Effector memory CD8-positive, alpha-beta T cell (primary cell): ENCODE measurements around the gene NDFIP2.

Source experiments
- ATAC-seq: fragments of 150-1000 bp; cut with Tn5 transposase; replicated peaks from 2 replicates; pipeline ENCODE4 v1.10.0; 2021; ENCODE audit warnings: mild to moderate bottlenecking, moderate library complexity
- DNase-seq, 3 experiments: peaks; one replicate each; pipeline ENCODE4 v3.0.0; 2021
- H3K27ac Mint-ChIP-seq, 2 donors: one replicate each; pipeline ENCODE4 v1.8.0; 2022; ENCODE audit warnings: mild to moderate bottlenecking in 2 of 2, mixed read lengths in 2 of 2, moderate library complexity in 2 of 2
- H3K27me3 Mint-ChIP-seq, 2 donors: one replicate each; pipeline ENCODE4 v1.8.0; 2022; ENCODE audit warnings: mixed read lengths in 2 of 2
- H3K36me3 Mint-ChIP-seq: one replicate; pipeline ENCODE4 v1.8.0; 2022; ENCODE audit warnings: mild to moderate bottlenecking, moderate library complexity, mixed read lengths; ENCODE audit not compliant: insufficient read depth
- H3K4me1 Mint-ChIP-seq, 2 donors: one replicate each; pipeline ENCODE4 v1.8.0; 2022; ENCODE audit warnings: low read depth in 2 of 2, mixed read lengths in 2 of 2
- H3K4me3 Mint-ChIP-seq, 2 donors: one replicate each; pipeline ENCODE4 v1.8.0; 2022; ENCODE audit warnings: mild to moderate bottlenecking in 2 of 2, mixed read lengths in 2 of 2, moderate library complexity in 2 of 2
- H3K9me3 Mint-ChIP-seq, 2 donors: one replicate each; pipeline ENCODE4 v1.8.0; 2022; ENCODE audit warnings: mixed read lengths in 2 of 2

Gene NDFIP2

DNA sequence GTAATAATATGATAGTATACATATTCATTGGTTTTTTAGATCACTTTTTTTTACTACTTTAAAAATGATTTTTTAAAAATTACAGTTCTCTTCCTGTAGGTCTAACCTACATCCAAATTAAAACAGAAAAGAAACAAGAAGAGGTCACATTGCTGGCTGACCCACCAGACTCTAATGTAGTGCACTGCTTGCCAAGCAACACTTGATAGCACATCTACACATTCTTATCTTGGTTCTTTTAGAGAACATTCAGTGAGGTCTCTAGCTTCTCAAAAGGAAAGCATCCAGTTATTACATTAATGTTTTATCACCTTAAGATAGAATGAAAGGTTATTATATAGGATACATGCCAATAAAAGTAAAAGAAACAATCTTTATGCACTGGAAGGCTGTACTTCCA lies 35.6 kb downstream of the NDFIP2 start:
- H3K4me1 Mint-ChIP-seq: no peaks in the 10 kb centered on the region
- ATAC-seq: no peak
- no peak for DNase-seq
- no peak overlapping the region for H3K4me3 Mint-ChIP-seq
- H3K27ac Mint-ChIP-seq: no peak overlapping the region
- H3K9me3 Mint-ChIP-seq: no peaks in the 10 kb centered on the region
- H3K27me3 Mint-ChIP-seq: no peaks in the 10 kb centered on the region
- H3K36me3 Mint-ChIP-seq: no peaks in the 10 kb centered on the region

DNA sequence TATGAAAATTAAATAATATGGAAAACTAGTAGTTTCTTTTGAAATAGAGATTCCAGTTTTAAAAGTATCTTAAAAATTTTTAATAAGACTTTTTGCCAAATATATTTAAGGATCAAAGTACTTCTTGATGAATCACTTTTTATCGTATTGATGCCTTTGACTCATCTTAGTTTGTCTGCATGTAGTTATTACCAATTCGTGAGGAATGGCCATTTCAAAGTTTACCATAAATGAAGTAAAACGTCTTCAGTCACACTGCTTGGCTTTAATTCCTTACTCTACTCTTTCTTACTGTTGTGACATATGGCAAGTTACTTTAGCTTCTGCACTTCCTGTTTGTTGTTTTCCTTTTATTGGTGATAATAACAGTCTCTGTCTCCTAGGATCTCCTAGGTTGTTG lies 38.3 kb downstream of the NDFIP2 start:
- H3K4me3 Mint-ChIP-seq: no peak overlapping the region
- ATAC-seq: no peak

DNA sequence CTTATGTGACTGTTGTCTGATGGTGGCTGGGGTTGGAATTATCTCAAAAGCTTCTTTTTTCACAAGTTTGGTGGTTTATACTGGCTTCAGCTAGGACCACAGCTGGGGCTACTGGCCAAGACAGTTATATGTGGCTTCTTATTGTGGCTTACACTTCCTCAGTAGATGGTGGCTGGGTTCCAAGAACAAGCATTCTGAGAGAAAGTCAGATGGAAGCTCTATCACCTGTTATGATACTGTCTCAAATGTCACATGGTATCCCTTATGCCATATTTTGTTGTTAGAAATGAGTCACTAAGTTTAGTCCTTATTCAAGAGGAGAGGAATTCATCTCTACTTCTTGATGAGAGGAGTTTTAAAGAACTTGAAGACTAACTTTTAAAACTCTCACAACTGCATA lies 41.6 kb downstream of the NDFIP2 start:
- no peaks in the 10 kb centered on the region for H3K36me3 Mint-ChIP-seq
- peak overlapping the region in 1 of 2 donors; percentile 36 for H3K27ac Mint-ChIP-seq
- no peaks in the 10 kb centered on the region for H3K9me3 Mint-ChIP-seq
- peak; percentile 59 for ATAC-seq
- peak overlapping the region in 1 of 2 donors; percentile 45 for H3K4me3 Mint-ChIP-seq
- H3K27me3 Mint-ChIP-seq: no peaks in the 10 kb centered on the region
- peaks cover 6 to 8% of the 10 kb centered on the region in 2 donors for H3K4me1 Mint-ChIP-seq
- DNase-seq: no peak

More for the DNA sequence above, 38.3 kb downstream of the NDFIP2 start:
- Mint-ChIP-seq H3K4me1 (peaks cover 6 to 8% of the 10 kb centered on the region in 2 donors), H3K27me3 (no peaks in the 10 kb centered on the region), H3K36me3 (no peaks in the 10 kb centered on the region), H3K27ac (no peak overlapping the region), H3K9me3 (no peaks in the 10 kb centered on the region)
- DNase-seq: no peak

DNA sequence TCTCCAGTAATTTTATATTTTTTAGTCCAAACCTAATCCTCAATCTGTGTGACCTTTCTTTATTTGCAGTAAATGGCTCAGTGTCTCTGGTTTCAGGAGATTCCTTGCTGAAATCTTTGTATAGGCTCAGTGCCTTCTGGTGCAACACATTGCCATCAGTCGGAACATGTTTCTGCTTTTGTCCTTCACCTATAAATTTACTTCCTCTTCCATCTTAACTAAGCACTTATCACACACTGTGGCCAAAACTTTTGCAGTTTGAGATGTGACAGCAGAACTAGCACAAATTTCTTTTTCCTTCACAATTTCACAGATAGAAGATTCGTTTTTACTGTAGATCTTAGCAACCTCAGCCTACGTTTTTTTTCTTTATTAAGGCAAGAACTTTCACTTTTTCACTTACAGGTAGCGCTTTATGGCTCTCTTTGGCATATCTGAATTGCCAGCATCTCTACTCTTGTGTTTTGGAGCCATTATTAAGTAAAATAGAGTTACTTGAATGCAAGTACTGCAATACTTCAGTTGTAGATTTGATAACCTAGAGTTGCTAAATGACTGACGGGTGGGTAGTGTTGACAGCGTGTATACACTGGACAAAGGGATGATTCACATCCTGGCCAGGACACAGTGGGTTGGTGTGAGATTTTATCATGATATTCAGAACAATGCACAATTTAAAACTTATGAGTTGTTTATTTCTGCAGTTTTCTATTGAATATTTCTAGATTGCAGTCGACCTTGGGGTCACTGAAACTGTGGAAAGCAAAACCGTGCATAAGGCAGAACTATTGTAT lies 44.3 kb downstream of the NDFIP2 start:
- Mint-ChIP-seq H3K9me3 (no peaks in the 10 kb centered on the region), H3K4me3 (no peak overlapping the region), H3K36me3 (no peaks in the 10 kb centered on the region), H3K4me1 (peaks cover 6 to 8% of the 10 kb centered on the region in 2 donors), H3K27me3 (no peaks in the 10 kb centered on the region), H3K27ac (no peak overlapping the region)
- DNase-seq (no peak), ATAC-seq (no peak)

DNA sequence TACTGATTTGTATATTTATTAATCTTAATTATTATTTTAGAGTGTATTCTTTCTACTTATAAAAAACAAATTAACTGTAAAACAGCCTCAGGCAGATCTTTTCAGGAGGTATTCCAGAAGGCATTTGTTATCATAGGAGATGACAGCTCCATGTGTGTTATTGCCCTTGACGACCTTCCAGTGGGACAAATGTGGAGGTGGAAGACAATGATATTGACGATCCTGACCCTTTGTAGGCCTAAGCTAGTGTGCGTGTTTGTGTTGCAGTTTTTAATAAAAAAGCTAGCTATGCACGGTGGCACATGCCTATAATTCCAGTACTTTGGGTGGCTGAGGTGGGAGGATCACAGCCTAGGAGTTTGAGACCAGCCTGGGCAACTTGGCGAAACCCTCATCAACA lies 46.7 kb downstream of the NDFIP2 start:
- H3K4me3 Mint-ChIP-seq: no peak overlapping the region
- H3K27ac Mint-ChIP-seq: no peak overlapping the region

DNA sequence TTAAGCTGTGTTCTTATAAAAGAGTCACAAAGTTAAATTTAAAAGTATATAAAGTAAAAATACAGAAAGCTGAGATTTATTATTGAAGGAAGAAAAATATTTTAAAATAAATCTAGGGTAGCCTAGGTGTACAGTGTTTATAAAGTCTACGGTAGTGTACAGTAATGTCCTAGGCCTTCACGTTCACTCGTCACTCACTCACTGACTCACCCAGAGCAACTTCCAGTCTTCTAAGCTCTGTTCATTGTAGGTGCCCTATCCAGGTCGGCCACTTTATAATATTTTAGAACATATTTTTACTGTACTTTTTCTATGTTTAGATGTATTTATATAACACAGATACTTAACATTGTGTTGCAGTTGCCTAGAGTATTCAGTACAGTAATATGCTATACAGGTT lies 47.4 kb downstream of the NDFIP2 start:
- DNase-seq (no peak), ATAC-seq (no peak)
- Mint-ChIP-seq H3K4me1 (peaks cover 5 to 7% of the 10 kb centered on the region in 2 donors), H3K9me3 (no peaks in the 10 kb centered on the region), H3K27ac (no peak overlapping the region), H3K36me3 (no peaks in the 10 kb centered on the region), H3K4me3 (no peak overlapping the region), H3K27me3 (no peaks in the 10 kb centered on the region)

More for the DNA sequence above, 46.7 kb downstream of the NDFIP2 start:
- Mint-ChIP-seq H3K9me3 (no peaks in the 10 kb centered on the region), H3K27me3 (no peaks in the 10 kb centered on the region), H3K36me3 (no peaks in the 10 kb centered on the region), H3K4me1 (peaks cover 9 to 10% of the 10 kb centered on the region in 2 donors)
- DNase-seq: no peak
- no peak for ATAC-seq

DNA sequence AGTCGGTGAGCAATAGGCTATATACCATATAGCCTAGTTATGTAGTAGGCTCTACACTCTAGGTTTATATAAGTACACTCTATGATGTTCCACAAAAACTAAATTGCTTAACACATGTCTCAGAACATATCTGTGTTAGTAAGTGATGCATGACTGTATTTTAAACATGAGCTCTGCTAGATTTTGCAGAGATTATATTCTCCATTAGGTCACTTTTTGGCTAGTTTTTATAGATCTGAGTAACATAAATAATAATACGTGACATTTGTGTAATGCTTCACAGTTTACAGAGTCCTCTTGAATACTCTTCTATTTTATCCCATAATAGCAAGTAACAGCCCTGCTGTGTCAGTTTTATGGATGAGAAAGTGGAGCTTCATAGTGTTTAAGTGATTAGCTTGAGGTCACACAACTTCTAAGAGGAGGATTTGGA lies 47.8 kb downstream of the NDFIP2 start:
- Mint-ChIP-seq H3K27me3 (no peaks in the 10 kb centered on the region), H3K4me3 (no peak overlapping the region), H3K4me1 (peaks cover 5 to 7% of the 10 kb centered on the region in 2 donors), H3K9me3 (no peaks in the 10 kb centered on the region), H3K36me3 (no peaks in the 10 kb centered on the region), H3K27ac (no peak overlapping the region)
- DNase-seq: no peak
- no peak for ATAC-seq

DNA sequence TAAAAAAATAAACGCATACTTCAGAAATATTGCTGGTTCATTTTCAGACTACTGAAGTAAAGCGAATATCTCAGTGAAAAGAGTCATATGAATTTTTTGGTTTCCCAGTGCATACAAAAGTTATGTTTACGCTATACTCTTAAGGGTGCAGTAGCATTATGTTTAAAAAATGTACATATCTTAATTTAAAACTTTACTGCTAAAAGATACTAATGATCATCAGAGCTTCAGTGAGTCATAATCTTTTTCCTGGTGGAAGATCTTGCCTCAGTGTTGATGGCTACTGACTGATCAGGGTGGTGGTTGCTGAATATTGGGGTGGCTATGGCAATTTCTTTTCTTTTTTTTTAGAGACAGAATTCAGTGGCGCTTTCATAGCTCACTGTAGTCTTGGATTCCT lies 48.9 kb downstream of the NDFIP2 start:
- H3K4me3 Mint-ChIP-seq: no peak overlapping the region
- no peaks in the 10 kb centered on the region for H3K36me3 Mint-ChIP-seq
- no peak overlapping the region for H3K27ac Mint-ChIP-seq
- no peaks in the 10 kb centered on the region for H3K27me3 Mint-ChIP-seq
- no peaks in the 10 kb centered on the region for H3K9me3 Mint-ChIP-seq
- ATAC-seq (no peak), DNase-seq (no peak)
- H3K4me1 Mint-ChIP-seq: peaks cover 5 to 7% of the 10 kb centered on the region in 2 donors

DNA sequence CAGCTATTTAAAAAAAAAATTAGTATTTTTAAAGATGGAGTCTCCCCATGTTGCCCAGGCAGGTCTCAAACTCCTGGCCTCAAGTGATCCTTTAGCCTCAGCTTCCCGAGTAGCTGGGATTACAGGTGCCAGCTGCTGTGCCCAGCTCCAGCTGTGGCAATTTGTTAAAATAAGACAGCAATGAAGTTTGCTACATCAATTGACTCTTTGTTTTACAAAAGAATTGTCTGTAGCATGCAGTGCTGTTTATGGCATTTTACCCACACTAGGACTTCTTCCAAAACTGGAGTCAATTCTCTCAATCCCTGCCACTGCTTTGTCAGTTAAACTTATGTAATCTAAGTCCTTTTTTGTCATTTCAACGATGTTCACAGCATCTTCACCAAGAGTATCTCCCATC lies 49.3 kb downstream of the NDFIP2 start:
- no peaks in the 10 kb centered on the region for H3K27me3 Mint-ChIP-seq
- ATAC-seq: no peak
- H3K36me3 Mint-ChIP-seq: no peaks in the 10 kb centered on the region
- H3K27ac Mint-ChIP-seq: no peak overlapping the region
- DNase-seq: no peak
- H3K4me3 Mint-ChIP-seq: no peak overlapping the region
- no peaks in the 10 kb centered on the region for H3K9me3 Mint-ChIP-seq
- H3K4me1 Mint-ChIP-seq: peaks cover 5 to 7% of the 10 kb centered on the region in 2 donors

DNA sequence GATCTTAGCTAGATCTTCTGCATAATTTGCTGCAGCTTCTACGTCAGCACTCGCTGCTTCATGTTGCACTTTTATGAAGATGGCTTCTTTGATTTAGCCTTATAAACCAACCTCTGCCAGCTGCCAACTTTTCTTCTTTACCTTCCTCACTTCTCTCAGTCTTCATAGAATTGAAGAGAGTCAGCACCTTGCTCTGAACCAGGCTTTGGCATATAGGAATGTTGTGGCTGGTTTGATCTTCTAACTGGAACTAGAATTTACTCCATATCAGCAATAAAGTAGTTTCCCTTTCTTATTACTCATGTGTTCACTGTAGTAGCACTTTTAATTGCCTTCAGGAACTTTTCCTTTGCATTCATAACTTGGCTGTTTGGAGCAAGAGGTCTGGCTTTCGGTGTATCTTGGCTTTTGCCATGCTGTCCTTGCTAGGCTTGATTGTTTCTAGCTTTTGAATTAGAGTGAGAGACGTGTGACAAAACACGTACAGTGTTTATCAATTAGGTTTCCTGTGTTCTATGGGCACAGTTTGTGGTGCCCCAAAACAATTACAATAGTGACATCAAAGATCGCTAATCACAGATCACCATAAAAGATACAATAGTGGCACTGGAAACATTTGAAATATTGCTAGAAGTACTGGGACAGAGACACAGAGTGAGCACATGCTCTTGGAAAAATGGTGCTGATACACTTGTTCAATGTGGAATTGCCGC lies 50.7 kb downstream of the NDFIP2 start:
- Mint-ChIP-seq H3K4me3 (no peak overlapping the region), H3K36me3 (no peaks in the 10 kb centered on the region), H3K4me1 (peaks cover 5 to 7% of the 10 kb centered on the region in 2 donors), H3K9me3 (no peaks in the 10 kb centered on the region), H3K27ac (no peak overlapping the region), H3K27me3 (no peaks in the 10 kb centered on the region)
- ATAC-seq (no peak), DNase-seq (no peak)

DNA sequence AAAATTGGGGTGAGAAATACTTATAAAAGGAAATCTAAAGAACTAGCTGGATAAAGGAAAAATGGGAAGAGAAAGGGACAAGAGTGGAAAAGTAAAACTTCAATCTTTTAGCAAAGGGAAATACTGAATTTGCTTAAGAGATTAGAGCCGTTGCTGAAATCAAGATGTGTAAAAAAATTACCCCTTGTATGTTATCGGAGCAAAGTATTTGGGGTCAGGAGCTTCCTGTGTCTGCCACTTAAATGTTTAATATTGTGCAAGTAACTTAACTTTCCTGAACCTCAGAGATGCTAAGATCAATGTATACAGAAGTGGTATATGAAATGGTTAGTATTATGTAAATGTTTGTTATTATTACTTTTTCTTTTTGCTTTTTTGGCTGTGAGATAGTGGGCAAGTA lies 51.6 kb downstream of the NDFIP2 start:
- Mint-ChIP-seq H3K4me3 (no peak overlapping the region), H3K27ac (no peak overlapping the region), H3K9me3 (no peaks in the 10 kb centered on the region), H3K36me3 (no peaks in the 10 kb centered on the region), H3K27me3 (no peaks in the 10 kb centered on the region), H3K4me1 (peaks cover 5 to 7% of the 10 kb centered on the region in 2 donors)
- no peak for ATAC-seq
- no peak for DNase-seq

DNA sequence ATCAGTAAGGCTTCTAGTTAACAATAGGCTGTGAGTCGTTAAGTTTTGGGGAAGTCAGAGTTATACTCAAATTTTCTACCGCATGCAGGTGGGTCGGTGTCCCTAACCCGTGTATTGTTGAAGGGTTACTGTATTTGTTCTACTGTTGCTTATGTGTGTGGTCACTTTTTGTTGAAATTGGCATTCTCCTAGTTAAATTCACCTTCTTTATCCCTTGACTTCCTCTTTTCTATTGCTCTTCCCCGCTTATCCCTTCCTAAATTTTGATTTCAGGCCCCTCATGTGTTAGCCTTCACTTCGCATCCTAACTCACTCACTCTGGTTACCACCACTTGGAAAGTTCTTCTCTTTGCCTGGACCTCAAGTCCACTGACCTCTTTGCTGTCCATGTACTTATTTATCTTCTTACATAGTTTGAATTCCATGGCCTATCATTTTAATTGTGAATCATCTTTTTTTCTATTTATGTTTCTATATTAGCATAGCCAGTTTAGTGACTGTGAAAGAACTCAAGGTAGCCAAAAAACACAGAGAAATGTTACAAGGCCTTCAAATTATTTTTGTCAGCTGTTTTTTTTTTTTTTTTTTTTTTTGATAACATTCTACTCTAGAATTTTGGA lies 52.9 kb downstream of the NDFIP2 start:
- Mint-ChIP-seq H3K4me3 (no peak overlapping the region), H3K27ac (no peak overlapping the region), H3K9me3 (no peaks in the 10 kb centered on the region), H3K27me3 (no peaks in the 10 kb centered on the region), H3K36me3 (no peaks in the 10 kb centered on the region), H3K4me1 (peaks cover 5 to 8% of the 10 kb centered on the region in 2 donors)
- DNase-seq (no peak), ATAC-seq (no peak)

DNA sequence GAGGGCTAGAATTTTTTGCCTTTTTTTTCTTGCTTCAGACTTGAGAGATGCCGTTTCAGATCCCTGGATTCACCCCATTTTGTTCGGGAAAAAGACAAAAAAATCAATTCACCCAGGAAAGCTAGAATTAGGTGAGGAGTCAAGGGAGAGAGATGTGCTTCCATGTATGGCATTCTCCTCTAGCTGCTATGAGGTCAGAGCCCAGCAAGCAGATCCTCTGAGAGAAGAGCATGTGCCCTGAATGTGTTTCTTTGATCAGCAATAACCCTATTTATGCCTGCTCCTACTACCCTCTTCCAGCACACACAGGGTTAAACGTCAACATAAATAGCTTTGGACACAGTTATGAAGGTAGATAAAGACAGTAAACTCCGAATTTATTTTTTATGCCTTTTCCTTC lies 53.6 kb downstream of the NDFIP2 start:
- Mint-ChIP-seq H3K27ac (no peak overlapping the region), H3K9me3 (no peaks in the 10 kb centered on the region), H3K36me3 (no peaks in the 10 kb centered on the region), H3K4me3 (no peak overlapping the region), H3K4me1 (peaks cover 5 to 8% of the 10 kb centered on the region in 2 donors), H3K27me3 (no peaks in the 10 kb centered on the region)
- ATAC-seq (no peak), DNase-seq (no peak)

DNA sequence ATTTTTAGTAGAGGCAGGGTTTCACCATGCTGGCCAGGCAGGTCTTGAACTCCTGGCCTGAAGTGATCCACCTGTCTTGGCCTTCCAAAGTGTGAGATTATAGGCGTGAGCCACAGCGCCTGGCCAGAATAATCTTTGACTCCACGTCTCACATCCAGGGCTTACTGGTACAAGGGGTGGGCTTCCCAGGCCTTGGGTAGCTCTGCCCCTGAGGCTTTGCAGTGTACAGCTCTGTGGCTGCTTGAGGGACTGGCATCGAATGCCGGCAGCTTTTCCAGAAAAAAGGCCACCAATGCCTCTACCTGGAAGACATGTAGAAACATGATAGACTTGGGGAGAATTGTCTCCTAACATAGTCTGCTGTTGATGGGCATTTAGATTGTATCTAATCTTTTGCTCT lies 57.8 kb downstream of the NDFIP2 start:
- Mint-ChIP-seq H3K27ac (no peak overlapping the region), H3K4me1 (peaks cover 0 to 2% of the 10 kb centered on the region in 2 donors), H3K27me3 (no peaks in the 10 kb centered on the region), H3K4me3 (no peak overlapping the region), H3K36me3 (no peaks in the 10 kb centered on the region), H3K9me3 (no peaks in the 10 kb centered on the region)
- DNase-seq (no peak), ATAC-seq (no peak)
